D721Med (cell line): ENCODE measurements around the gene LAMB4.

Source experiments
- DNase-seq: peaks from one replicate; pipeline ENCODE4 v3.0.0; 2011; ENCODE audit warnings: low spot score; ENCODE audit not compliant: insufficient read length
- FAIRE-seq: peaks from 2 replicates; lab custom pipeline; 2011; peaks lifted over from hg19 to GRCh38; lab: Jason Lieb, UNC
- TF ChIP-seq, protein P1 (sequence below): IDR thresholded peaks from 2 replicates; pipeline ENCODE4 v1.5.1; 2012; ENCODE audit warnings: mild to moderate bottlenecking, control low read depth; ENCODE audit not compliant: insufficient read depth; ENCODE audit errors: missing control alignments

Gene LAMB4

DNA sequence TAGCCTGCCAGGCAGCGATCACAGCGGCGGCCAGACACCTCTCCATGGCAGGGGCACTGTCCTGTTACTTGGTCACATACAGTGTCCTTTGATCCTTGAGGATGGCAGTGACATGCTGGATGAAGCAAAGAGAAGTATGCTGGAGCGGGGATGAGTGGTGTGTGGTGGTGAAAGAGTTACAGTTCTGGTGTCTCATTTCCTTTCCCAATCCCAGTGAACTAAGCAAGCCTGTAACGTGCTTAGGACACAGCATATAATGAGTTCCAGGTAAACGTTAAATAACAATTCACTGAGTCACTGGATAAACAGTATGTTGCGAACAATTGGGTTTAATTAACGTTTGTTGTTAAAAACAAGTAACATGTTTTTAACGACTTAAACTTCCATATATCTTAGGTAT lies 63.7 kb downstream of the LAMB4 start:
- DNase-seq, result no peak
- FAIRE-seq, result no peak
- TF ChIP-seq, protein P1, sequence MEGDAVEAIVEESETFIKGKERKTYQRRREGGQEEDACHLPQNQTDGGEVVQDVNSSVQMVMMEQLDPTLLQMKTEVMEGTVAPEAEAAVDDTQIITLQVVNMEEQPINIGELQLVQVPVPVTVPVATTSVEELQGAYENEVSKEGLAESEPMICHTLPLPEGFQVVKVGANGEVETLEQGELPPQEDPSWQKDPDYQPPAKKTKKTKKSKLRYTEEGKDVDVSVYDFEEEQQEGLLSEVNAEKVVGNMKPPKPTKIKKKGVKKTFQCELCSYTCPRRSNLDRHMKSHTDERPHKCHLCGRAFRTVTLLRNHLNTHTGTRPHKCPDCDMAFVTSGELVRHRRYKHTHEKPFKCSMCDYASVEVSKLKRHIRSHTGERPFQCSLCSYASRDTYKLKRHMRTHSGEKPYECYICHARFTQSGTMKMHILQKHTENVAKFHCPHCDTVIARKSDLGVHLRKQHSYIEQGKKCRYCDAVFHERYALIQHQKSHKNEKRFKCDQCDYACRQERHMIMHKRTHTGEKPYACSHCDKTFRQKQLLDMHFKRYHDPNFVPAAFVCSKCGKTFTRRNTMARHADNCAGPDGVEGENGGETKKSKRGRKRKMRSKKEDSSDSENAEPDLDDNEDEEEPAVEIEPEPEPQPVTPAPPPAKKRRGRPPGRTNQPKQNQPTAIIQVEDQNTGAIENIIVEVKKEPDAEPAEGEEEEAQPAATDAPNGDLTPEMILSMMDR, result no peak

DNA sequence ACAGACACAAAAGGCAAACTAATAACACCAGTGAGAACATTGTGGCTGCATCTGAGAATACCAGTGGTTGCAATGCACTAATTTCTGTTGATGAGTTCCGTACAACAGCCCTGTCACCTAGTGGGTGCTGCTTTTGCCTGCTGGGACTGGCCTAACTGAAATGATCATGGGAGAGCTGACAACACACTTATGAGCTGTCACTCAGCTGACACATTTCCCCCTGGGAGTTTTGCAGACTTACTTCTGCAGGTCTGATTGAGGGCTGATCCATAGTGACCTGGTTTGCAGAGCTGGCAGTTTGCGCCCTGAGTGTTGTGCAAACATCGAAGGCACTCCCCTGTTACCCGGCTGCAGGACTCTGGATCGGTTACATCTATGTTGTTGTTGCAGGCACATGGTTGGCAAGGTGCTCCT lies 66.6 kb downstream of the LAMB4 start:
- TF ChIP-seq, protein P1, result no peak
- FAIRE-seq (no peak), DNase-seq (no peak)

DNA sequence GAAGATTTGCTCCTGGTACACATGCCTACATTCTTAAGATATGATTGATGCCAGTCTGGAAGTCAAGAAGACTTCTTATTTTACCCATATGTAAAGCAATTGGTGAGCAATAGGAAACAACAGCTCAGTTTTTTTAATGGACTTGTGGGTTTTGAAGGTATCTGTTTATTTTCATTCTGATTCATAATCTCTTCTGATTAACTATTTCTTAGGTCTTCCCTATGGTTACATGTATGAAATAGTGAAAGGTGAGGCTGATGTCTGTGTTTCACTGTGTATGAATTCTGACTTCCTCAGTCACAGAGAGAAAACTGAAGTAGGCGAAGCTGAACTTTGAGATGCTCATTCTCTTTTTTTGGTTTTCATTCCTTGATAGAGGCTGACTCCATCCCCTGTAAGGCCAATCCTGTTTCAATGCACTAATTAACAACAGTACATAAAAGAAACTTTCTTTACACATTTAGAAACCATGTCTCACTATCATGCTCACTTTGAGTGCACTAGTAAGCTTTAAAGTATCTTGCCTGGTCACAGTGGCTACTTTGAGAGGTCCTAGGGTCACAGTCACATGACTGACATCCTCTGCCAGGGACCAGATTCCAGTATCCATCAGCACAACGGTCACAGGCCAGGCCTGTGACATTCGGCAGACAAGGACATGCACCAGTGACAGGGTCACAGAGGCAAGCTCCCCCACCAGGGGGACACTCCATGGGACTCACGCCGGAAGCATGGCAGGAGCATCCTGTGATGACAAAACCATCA lies 67.7 kb downstream of the LAMB4 start:
- DNase-seq (no peak), FAIRE-seq (no peak)
- TF ChIP-seq, protein P1, result no peak

DNA sequence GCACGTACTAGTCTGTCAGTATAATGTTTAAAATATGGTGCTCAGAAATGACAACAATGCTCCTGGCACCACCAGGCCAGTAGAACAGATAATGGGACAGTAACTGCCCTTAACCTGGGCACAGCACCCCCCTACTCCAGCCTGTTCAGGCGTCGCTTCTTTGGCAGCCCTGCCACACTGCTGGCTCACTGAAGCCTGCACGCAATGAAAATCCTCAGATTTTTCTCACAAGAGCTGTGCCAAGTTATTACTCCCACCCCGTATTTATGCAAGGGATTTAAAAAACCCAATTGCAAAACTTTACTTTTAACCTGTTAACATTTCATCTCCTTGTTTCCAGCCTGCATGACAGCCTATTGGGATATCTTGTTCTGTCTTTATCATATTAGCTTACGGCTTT lies 70.6 kb downstream of the LAMB4 start:
- no peak for DNase-seq
- FAIRE-seq, result no peak
- TF ChIP-seq, protein P1, result no peak

DNA sequence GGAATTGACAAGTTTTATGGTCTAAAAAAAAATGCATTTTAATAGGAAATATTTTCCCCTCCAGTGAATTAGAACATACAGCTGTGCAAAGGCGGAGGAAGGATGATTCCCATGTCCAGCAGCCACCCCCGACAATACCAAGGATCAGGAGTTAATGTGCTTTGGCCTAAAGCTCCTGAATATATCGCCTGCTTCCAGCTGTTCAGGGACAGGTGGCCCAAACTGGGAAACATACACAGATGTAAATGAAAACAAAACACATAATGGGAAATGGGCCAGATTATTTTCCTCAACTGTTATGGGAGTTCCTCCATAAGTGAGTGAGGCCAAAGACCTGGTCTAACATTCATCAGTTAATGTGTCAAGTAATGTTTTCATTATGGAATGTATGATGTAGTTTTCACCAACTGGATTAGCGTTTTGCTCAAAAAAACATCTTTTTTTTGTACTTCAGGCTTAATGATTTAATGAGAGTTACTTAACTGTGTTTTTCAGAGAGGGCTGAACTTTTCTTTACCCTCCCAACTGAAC lies 72.1 kb downstream of the LAMB4 start:
- no peak for FAIRE-seq
- no peak for DNase-seq
- TF ChIP-seq, protein P1, result no peak

DNA sequence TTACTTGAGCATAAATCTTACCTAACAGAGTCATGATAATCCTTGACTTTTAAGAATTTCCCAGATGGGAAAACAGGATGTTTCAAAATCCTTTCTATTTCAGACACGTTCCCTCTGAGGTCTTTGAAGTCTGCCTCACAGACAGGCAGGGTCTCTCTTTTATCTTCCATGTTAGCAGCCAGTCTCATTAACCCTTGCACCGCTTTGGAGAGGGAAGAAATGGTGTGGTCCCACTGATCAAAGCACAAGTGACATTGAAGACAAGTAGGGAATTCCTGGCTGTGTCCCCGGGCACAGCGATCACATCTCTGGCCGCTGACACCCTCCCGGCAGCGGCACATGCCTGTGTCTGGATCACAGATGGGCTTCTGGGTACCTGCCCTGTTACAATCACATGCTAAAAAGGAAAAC lies 74.5 kb downstream of the LAMB4 start:
- TF ChIP-seq, protein P1, result no peak
- FAIRE-seq (no peak), DNase-seq (no peak)

DNA sequence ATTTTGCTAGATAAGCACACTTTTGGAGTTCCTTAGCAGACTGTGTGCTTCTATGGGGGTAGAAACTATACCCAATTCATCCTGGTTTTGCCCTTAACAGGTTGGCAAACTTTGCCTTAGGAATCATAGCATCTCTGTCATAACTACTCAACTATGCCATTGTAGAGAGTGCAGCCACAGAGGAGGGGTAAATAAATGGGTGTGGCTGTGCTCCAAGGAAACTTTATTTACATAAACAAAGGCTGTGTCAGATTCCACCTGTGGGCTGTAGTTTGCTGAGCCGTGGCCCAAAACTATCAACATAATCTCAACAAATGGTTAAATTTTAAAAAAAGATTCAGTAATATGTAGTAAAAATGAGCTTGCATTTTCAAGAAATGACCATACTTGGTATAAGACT lies 75.6 kb downstream of the LAMB4 start:
- TF ChIP-seq, protein P1, result no peak
- no peak for FAIRE-seq
- no peak for DNase-seq
